ENCODE measurements around the gene VPS50. TPM values are rescaled to one million over a fixed set of nuclear protein-coding genes. Genes with fewer than 3 reads are reported as not detected.

Gene VPS50
- total and polyA plus RNA-seq, 2 donors from 2014 or later: 12.9 to 33.8 TPM

- H3K4me3 ChIP-seq (ENCODE audit: low read length in 3 of 3): no peak overlapping the region
- FAIRE-seq (peak; percentile 82), DNase-seq (peak in 2 of 5 donors; percentile 24 to 40)
- no peaks in the 10 kb centered on the region for H3K27me3 ChIP-seq (ENCODE audit: control insufficient read depth, insufficient read depth, low read length)
- H3K9ac ChIP-seq (ENCODE audit: low read length in 3 of 3): no peak overlapping the region
- no peaks in the 10 kb centered on the region for H3K36me3 ChIP-seq (ENCODE audit: control insufficient read depth in 2 of 3, insufficient read depth in 3 of 3, low read length in 3 of 3)
- no peaks in the 10 kb centered on the region for H3K9me3 ChIP-seq (ENCODE audit: control insufficient read depth in 2 of 3, insufficient read depth in 1 of 3, low read length in 3 of 3)
- no peak overlapping the region for H3K27ac ChIP-seq (ENCODE audit: low read depth in 2 of 2, low read length in 2 of 2)
- peak; percentile 44 for TF ChIP-seq CTCF (IDR thresholded peaks at IDR 0.05; ENCODE audit: borderline replicate concordance, extremely low read depth, insufficient read depth)
- intact Hi-C loops (cut with DNase I): no loop called here
- H3K4me1 ChIP-seq (ENCODE audit: control insufficient read depth in 2 of 3, insufficient read depth in 2 of 3, low read depth in 1 of 3, low read length in 3 of 3): no peaks in the 10 kb centered on the region
Measured at GRCh38 chr7:93374345-93374940, 142.3 kb downstream of the VPS50 start.

- no peaks in the 10 kb centered on the region for H3K4me1 ChIP-seq (ENCODE audit: control insufficient read depth in 2 of 3, insufficient read depth in 2 of 3, low read depth in 1 of 3, low read length in 3 of 3)
- H3K4me3 ChIP-seq (ENCODE audit: low read length in 3 of 3): no peak overlapping the region
- TF ChIP-seq CTCF (IDR thresholded peaks at IDR 0.05; ENCODE audit: borderline replicate concordance, extremely low read depth, insufficient read depth): no peak
- no peaks in the 10 kb centered on the region for H3K27me3 ChIP-seq (ENCODE audit: control insufficient read depth, insufficient read depth, low read length)
- H3K36me3 ChIP-seq (ENCODE audit: control insufficient read depth in 2 of 3, insufficient read depth in 3 of 3, low read length in 3 of 3): no peaks in the 10 kb centered on the region
- H3K27ac ChIP-seq (ENCODE audit: low read depth in 2 of 2, low read length in 2 of 2): no peak overlapping the region
- no peak for FAIRE-seq
- H3K9me3 ChIP-seq (ENCODE audit: control insufficient read depth in 2 of 3, insufficient read depth in 1 of 3, low read length in 3 of 3): no peaks in the 10 kb centered on the region
- no peak for DNase-seq
- intact Hi-C loops (cut with DNase I): no loop called here
- H3K9ac ChIP-seq (ENCODE audit: low read length in 3 of 3): no peak overlapping the region
Measured at GRCh38 chr7:93375603-93376002, 143.4 kb downstream of the VPS50 start.

GRCh38 chr7:93378131-93378760, 146.1 kb downstream of the VPS50 start:
- FAIRE-seq (no peak), DNase-seq (peak in 1 of 5 donors; percentile 3)
- TF ChIP-seq CTCF (IDR thresholded peaks at IDR 0.05; ENCODE audit: borderline replicate concordance, extremely low read depth, insufficient read depth): no peak
- Histone ChIP-seq H3K4me3 (ENCODE audit: low read length in 3 of 3) (no peak overlapping the region), H3K4me1 (ENCODE audit: control insufficient read depth in 2 of 3, insufficient read depth in 2 of 3, low read depth in 1 of 3, low read length in 3 of 3) (no peaks in the 10 kb centered on the region), H3K27me3 (ENCODE audit: control insufficient read depth, insufficient read depth, low read length) (no peaks in the 10 kb centered on the region), H3K27ac (ENCODE audit: low read depth in 2 of 2, low read length in 2 of 2) (no peak overlapping the region), H3K9me3 (ENCODE audit: control insufficient read depth in 2 of 3, insufficient read depth in 1 of 3, low read length in 3 of 3) (no peaks in the 10 kb centered on the region), H3K9ac (ENCODE audit: low read length in 3 of 3) (no peak overlapping the region), H3K36me3 (ENCODE audit: control insufficient read depth in 2 of 3, insufficient read depth in 3 of 3, low read length in 3 of 3) (no peaks in the 10 kb centered on the region)
- intact Hi-C loops (cut with DNase I): no loop called here

Data from kidney (tissue), 14 donors.